Right forelimb (tissue), 1 donor: ENCODE measurements around the gene OR5M8.

Experiments used
- DNase-seq: peaks from one replicate; pipeline ENCODE4 v3.0.0-alpha.2; 2018

Gene OR5M8

DNA sequence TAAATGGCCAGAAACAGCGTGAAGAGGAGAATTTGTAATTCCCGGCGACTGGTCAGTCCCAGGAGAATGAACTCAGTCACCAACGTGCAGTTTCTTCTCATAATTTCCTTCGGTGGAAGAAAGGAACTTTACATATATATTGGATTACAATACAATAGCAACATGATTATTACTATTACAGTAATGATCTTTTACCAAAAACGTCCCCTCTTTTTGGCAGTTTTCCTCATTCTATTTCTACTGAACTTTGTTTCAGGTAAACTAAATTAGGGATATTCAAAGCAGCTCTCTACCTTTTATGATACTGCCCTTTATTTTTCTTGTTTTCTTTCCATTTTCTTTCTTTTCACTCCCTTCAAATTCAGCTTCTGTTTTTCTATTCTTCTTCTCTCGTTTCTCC lies at the start of gene OR5M8:
TSS of gene OR5M8 (minus strand) at position 101 of the 400 bp plus-strand sequence. CDS start at position 101, 0 bp downstream.
- no peak for DNase-seq

DNA sequence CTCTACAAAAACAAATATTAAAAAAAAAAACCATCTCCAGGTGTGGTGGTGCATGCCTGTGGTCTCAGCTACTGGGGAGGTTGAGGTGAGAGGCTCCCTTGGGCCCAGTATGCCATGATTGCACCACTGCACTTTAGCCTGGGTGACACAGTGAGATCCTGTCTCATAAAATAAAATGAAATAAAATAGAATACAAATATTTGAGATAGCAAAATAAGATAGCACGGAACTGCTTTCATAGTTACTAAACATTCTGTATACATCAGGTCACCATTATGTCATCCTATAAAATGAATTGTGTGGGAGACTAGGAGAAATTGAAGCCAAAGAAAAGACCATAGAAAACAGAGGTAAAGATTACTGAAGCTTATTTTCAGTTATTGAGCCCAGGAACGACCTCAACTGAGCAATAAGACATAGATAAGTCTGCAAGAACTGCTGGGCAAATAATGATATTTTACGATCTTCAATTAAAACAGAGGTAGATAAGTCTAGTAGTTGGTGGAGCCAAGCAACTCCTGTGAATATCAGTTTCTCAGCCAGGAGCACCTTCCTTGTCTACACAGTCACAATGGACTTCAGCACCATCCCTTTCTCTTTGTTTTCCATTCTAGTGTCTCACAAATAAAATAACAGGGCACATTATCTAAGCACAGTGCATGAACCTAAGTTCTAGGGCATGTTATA lies 42.0 kb upstream of the OR5M8 start:
- DNase-seq: no peak

DNA sequence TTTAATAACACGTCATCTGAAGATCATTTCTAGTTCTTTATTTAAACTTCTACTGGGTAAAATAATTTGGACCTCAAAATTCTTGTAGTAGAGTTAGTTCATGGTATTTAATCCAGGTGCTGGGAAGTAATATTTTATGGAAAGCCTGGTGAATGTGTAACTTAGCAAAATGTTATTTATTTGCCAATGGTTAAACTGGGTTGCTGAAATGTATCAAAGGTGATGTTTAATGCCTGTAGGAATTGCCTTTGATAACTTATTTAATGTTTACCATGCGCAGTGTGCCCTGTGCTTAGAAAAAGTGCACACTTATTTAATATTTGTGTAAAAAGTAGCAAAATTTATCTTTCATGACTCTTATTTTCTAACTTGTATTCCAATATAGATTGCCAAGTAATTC lies 40.7 kb upstream of the OR5M8 start:
- DNase-seq: no peak

DNA sequence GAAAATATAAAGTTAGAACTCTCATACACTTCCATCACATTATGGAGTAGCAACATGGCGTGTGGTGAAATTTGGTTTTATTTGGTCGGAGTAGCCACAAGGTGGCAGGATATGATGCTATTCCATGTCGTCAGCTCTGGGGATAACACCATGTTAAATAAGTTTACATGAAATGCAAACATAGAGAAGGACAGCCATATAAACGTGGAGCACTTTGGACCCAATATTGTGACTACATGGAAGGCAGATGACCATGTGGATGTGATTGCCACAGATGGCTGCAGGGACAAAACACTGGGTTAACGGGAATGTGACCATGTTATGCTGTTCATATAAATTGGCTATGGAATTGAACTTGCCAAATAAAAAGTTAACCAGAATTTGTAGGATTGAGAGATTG lies 30.8 kb upstream of the OR5M8 start:
- no peak for DNase-seq

DNA sequence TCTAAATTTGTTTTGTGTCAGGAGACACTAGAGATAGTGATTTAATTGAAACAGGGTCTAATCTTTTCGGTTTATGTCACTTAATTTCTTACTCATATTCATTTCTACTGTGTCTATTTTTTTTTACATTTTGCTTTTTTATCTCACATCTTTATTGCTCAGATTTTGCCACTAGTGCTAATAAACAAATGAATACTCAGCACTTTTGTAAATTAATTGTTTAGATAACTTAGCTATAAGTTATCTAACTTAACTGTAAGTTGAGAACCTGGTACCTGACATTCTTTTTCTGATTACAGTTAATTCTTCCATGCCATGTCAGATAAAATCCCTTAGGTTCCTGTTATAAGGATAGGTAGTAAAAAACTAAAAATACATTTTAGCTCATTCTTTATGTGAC lies 22.1 kb upstream of the OR5M8 start:
- DNase-seq: no peak

DNA sequence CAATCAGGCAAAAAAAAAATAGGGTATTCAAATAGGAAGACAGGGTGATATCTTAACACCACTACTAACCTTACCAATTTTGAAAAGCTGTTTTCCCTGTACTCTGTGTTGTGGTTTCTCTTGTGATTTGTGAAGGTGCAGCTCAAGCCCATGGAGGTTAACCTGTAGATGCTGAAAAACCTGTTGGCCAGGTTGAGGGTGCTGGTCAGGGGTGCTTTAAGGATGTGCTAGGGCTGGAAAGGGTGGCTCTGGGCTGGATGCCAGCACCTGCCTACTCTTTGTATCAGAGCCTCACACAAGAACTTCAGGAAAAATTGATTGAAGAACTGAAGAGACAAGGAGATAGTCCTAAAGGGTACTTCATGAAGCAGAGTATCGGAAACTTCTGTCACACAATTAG lies 18.3 kb upstream of the OR5M8 start:
- no peak for DNase-seq

DNA sequence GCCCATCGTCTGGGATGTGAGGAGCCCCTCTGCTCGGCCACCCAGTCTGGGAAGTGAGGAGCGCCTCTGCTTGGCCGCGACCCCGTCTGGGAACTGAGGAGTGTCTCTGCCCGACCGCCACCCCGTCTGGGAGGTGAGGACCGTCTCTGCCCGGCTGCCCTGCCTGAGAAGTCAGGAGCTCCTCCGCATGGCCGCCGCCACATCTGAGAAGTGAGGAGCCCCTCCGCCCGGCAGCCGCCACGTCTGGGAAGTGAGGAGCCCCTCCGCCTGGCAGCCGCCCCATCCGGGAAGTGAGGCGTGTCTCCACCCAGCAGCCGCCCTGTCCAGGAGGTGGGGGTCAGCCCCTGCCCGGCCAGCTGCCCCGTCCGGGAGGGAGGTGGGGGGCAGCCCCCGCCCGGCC lies 5.8 kb upstream of the OR5M8 start:
- no peak for DNase-seq

DNA sequence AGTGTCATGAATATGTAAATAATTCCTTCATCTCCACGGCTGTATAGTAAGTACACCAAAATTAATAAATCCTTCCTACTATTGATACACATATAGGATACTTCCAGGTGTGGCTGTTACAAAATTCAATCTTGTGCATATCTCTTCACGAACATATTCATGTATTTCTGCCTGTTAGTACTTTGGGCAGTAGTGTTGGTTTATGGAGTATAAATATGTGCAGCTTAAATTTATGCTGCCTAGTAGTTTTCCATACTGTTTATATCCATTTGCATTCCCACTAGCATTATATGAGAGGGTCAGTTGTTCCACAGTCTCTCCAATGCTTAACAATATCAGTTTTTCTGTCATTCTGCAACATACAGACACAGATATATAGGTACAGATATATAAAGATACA lies 3.9 kb upstream of the OR5M8 start:
- DNase-seq: no peak

DNA sequence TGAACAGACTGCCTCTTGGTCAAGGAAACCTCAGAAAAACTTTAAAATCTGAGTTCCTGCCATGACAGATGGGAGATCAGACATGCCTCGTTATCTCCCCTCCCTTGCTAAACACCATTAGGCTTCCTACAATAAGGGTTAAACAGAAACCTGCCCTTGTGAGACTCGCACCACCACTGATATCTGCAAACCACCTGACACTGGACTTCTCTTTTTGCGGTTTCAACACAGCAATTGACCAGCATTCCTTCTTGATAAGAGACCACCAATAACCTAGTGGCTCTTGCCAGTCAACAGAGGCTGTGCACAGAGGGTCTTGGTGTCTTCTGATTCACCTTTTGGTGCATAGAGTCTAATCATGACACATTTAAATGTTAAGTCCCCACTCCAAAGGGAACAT lies 4.4 kb downstream of the OR5M8 start:
- no peak for DNase-seq

DNA sequence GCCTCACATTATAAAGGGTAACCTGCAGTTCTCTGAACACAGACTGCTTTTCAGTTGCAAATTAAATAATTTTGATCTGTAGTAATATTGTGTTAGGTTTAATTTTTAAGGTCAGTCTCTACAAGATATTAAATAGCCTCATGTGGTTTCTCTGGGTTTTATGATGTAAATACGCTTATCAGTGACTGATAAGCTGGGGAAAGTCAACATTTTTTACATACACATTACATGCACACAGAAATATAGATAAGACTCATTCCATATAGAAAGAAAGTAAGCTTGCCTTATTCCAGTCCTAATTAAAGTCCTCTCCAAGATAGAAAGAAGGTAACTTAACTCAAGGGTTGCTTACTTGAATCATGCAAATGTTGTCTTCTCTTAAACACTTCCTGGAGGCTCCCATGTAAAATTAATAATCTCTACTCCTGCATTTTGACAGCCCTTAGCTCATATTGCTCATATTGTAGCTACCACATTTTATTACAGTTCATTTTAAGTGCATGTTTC lies 16.4 kb downstream of the OR5M8 start:
- no peak for DNase-seq

DNA sequence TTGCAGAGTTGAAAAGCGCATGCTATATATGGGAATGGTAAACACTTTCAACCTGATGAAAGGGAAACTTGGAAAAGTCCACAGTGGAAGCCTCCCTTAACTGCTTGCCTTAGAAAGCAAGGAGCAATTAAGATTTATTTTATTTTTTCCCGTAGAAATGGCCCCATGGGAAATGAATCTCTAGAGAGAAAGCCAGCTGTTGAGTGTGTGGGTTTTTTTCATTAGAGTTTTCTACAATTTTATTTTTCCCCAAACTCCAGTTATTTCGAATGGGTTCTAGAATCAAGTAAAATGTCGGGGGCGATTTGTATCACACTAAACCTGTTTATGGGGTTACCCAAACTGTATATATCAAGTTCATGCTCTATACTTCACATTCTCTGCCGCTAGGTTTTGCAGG lies 17.9 kb downstream of the OR5M8 start, which contains the start of gene OR5M3:
TSS of gene OR5M3 (minus strand) at position 101 of the 400 bp plus-strand sequence. CDS start 2,855 bp downstream, outside the sequence.
- DNase-seq: no peak

DNA sequence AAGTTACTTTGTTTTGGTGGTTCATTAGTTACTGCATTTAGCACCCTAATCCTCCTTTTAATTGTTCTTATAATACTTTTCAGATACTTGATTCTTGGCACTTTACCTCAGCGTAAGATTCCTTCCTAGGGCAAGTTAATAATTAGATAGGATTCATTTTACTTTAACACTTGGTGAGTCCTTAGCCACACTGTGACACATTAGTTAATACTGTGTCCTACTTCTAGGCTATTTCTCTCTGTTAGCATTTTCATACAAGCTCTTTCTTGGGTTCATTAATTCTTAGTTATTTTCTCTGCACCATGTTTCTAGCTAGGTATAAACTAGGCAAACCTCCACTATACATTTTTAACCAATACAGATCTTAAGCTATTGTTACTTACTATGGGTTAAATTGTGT lies 34.1 kb downstream of the OR5M8 start:
- DNase-seq: no peak

DNA sequence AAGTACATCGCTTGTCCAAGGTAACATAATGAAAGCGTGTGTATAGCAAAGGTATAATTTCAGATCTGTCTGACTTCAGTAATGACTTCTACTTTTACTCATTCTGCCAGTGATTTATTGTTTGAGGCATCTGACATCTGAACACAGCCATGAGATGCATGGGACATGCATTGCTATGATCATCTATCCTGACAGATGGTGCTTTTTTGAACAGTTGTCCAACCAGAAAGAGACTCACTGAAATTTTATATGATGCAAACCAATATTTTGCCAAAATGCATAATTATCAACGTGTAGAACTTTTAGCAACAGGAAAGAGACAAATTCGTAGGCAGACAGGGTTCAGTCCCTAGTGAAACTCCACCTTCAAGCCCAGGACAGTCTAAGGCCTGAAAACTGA lies 37.6 kb downstream of the OR5M8 start:
- no peak for DNase-seq
